ENCODE data around the gene INHBC.

The INHBC gene

DNA sequence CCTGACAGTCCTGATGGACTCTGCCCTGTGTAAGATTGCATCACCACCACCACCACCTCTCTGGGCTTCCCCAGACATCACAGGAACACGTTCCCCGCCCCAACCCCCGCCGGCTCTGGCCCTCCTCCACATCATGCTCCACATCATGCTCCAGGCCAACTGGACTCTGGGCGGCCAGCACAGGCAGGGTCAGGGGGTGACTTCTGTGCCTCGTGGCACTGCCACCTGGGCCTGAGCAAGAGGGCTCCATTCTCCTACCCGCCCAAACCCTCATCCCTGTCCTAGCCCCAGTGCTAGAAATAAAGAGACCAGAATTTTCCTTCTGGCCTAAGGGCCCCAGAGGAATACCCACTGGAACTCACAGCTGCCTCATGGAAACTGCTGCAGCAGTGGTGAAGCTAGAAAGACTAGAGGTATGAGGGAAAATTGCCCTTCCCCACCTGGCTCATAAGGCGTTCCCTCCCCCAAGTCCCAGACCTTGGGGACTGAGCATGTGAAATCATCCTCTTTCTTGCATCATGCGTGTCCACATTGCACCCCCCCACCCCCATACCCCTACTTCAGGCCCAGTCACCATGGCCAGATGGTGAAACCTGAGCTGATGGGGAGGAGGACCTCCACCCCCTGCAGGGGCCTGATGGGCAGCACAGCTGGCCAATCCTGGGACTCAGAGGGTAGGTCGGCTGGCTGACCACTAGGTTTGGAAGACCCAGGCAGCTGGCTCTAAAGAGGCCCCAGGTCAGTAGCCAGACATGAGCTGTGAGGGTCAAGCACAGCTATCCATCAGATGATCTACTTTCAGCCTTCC lies 20.2 kb downstream of the INHBC start, which contains the start of gene INHBE:
TSS of gene INHBE (plus strand) at position 742 of the 808 bp plus-strand sequence. CDS start 230 bp downstream, outside the sequence.
- TF ChIP-seq FOXP2 (optimal IDR thresholded peaks at IDR 0.05; ENCODE audit: borderline replicate concordance, extremely low read depth, extremely low read length, insufficient read depth) (no peak), TAF1 (IDR thresholded peaks at IDR 0.05; ENCODE audit: borderline replicate concordance, insufficient read depth, low read length) (no peak), POLR2AphosphoS5 (IDR thresholded peaks at IDR 0.05; ENCODE audit: low read depth, low read length) (no peak), SIN3A (IDR thresholded peaks at IDR 0.05; ENCODE audit: borderline replicate concordance, insufficient read depth, low read length) (no peak)
- TF ChIP-seq, protein P1, sequence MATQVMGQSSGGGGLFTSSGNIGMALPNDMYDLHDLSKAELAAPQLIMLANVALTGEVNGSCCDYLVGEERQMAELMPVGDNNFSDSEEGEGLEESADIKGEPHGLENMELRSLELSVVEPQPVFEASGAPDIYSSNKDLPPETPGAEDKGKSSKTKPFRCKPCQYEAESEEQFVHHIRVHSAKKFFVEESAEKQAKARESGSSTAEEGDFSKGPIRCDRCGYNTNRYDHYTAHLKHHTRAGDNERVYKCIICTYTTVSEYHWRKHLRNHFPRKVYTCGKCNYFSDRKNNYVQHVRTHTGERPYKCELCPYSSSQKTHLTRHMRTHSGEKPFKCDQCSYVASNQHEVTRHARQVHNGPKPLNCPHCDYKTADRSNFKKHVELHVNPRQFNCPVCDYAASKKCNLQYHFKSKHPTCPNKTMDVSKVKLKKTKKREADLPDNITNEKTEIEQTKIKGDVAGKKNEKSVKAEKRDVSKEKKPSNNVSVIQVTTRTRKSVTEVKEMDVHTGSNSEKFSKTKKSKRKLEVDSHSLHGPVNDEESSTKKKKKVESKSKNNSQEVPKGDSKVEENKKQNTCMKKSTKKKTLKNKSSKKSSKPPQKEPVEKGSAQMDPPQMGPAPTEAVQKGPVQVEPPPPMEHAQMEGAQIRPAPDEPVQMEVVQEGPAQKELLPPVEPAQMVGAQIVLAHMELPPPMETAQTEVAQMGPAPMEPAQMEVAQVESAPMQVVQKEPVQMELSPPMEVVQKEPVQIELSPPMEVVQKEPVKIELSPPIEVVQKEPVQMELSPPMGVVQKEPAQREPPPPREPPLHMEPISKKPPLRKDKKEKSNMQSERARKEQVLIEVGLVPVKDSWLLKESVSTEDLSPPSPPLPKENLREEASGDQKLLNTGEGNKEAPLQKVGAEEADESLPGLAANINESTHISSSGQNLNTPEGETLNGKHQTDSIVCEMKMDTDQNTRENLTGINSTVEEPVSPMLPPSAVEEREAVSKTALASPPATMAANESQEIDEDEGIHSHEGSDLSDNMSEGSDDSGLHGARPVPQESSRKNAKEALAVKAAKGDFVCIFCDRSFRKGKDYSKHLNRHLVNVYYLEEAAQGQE (IDR thresholded peaks at IDR 0.05; ENCODE audit: insufficient read depth in 1 of 2, low read depth in 2 of 2, low read length in 2 of 2), result no peak

DNA sequence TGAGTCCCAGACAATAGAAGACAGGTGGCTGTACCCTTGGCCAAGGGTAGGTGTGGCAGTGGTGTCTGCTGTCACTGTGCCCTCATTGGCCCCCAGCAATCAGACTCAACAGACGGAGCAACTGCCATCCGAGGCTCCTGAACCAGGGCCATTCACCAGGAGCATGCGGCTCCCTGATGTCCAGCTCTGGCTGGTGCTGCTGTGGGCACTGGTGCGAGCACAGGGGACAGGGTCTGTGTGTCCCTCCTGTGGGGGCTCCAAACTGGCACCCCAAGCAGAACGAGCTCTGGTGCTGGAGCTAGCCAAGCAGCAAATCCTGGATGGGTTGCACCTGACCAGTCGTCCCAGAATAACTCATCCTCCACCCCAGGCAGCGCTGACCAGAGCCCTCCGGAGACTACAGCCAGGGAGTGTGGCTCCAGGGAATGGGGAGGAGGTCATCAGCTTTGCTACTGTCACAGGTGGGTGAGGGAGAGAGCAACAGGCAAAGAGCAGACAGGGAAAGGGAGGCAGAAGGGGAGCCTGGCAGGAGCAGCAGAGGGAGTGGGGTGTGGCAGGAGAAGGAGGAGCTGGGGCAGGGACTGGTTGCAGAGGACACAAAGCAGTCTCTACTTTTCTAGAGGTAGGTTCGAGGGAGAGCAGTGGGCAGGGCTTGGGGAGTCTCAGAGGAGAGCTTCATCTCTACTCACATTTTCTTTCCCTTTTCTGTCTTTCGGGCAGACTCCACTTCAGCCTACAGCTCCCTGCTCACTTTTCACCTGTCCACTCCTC lies 21.0 kb downstream of the INHBC start:
- TF ChIP-seq, protein P1 (IDR thresholded peaks at IDR 0.05; ENCODE audit: insufficient read depth in 1 of 2, low read depth in 2 of 2, low read length in 2 of 2), result no peak
- TF ChIP-seq SIN3A (IDR thresholded peaks at IDR 0.05; ENCODE audit: borderline replicate concordance, insufficient read depth, low read length) (no peak), POLR2AphosphoS5 (IDR thresholded peaks at IDR 0.05; ENCODE audit: low read depth, low read length) (no peak), FOXP2 (optimal IDR thresholded peaks at IDR 0.05; ENCODE audit: borderline replicate concordance, extremely low read depth, extremely low read length, insufficient read depth) (no peak), TAF1 (IDR thresholded peaks at IDR 0.05; ENCODE audit: borderline replicate concordance, insufficient read depth, low read length) (no peak)

DNA sequence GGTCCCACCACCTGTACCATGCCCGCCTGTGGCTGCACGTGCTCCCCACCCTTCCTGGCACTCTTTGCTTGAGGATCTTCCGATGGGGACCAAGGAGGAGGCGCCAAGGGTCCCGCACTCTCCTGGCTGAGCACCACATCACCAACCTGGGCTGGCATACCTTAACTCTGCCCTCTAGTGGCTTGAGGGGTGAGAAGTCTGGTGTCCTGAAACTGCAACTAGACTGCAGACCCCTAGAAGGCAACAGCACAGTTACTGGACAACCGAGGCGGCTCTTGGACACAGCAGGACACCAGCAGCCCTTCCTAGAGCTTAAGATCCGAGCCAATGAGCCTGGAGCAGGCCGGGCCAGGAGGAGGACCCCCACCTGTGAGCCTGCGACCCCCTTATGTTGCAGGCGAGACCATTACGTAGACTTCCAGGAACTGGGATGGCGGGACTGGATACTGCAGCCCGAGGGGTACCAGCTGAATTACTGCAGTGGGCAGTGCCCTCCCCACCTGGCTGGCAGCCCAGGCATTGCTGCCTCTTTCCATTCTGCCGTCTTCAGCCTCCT lies 21.6 kb downstream of the INHBC start:
- TF ChIP-seq FOXP2 (optimal IDR thresholded peaks at IDR 0.05; ENCODE audit: borderline replicate concordance, extremely low read depth, extremely low read length, insufficient read depth), result no peak
- TF ChIP-seq, protein P1 (IDR thresholded peaks at IDR 0.05; ENCODE audit: insufficient read depth in 1 of 2, low read depth in 2 of 2, low read length in 2 of 2), result no peak

DNA sequence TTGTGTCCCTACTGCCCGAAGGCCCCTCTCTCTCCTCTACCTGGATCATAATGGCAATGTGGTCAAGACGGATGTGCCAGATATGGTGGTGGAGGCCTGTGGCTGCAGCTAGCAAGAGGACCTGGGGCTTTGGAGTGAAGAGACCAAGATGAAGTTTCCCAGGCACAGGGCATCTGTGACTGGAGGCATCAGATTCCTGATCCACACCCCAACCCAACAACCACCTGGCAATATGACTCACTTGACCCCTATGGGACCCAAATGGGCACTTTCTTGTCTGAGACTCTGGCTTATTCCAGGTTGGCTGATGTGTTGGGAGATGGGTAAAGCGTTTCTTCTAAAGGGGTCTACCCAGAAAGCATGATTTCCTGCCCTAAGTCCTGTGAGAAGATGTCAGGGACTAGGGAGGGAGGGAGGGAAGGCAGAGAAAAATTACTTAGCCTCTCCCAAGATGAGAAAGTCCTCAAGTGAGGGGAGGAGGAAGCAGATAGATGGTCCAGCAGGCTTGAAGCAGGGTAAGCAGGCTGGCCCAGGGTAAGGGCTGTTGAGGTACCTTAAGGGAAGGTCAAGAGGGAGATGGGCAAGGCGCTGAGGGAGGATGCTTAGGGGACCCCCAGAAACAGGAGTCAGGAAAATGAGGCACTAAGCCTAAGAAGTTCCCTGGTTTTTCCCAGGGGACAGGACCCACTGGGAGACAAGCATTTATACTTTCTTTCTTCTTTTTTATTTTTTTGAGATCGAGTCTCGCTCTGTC lies 22.3 kb downstream of the INHBC start:
- TF ChIP-seq, protein P1 (IDR thresholded peaks at IDR 0.05; ENCODE audit: insufficient read depth in 1 of 2, low read depth in 2 of 2, low read length in 2 of 2), result no peak
- TF ChIP-seq SIN3A (IDR thresholded peaks at IDR 0.05; ENCODE audit: borderline replicate concordance, insufficient read depth, low read length) (no peak), FOXP2 (optimal IDR thresholded peaks at IDR 0.05; ENCODE audit: borderline replicate concordance, extremely low read depth, extremely low read length, insufficient read depth) (no peak), TAF1 (IDR thresholded peaks at IDR 0.05; ENCODE audit: borderline replicate concordance, insufficient read depth, low read length) (no peak), POLR2AphosphoS5 (IDR thresholded peaks at IDR 0.05; ENCODE audit: low read depth, low read length) (no peak)
